Measurements from ENCODE around the gene CHORDC1.

GRCh38 chr11:90257158-90257525 is 34.3 kb upstream of the CHORDC1 start:
- TF ChIP-seq CTCF (conservative IDR thresholded peaks at IDR 0.05; ENCODE audit: low read depth, low read length) (no peak), EZH2 (IDR thresholded peaks at IDR 0.05; ENCODE audit: low read length, unreplicated experiment) (no peak), EZH2phosphoT487 (IDR thresholded peaks at IDR 0.05; ENCODE audit: borderline replicate concordance, low read length) (no peak)

All from PC-3 (cell line).